ENCODE data around the gene CYSRT1. TPM values are rescaled to one million over a fixed set of nuclear protein-coding genes. Genes with fewer than 3 reads are reported as not detected.

Gene CYSRT1
- total RNA-seq, 1 experiment from 2014 or later = 1.3 TPM

DNA sequence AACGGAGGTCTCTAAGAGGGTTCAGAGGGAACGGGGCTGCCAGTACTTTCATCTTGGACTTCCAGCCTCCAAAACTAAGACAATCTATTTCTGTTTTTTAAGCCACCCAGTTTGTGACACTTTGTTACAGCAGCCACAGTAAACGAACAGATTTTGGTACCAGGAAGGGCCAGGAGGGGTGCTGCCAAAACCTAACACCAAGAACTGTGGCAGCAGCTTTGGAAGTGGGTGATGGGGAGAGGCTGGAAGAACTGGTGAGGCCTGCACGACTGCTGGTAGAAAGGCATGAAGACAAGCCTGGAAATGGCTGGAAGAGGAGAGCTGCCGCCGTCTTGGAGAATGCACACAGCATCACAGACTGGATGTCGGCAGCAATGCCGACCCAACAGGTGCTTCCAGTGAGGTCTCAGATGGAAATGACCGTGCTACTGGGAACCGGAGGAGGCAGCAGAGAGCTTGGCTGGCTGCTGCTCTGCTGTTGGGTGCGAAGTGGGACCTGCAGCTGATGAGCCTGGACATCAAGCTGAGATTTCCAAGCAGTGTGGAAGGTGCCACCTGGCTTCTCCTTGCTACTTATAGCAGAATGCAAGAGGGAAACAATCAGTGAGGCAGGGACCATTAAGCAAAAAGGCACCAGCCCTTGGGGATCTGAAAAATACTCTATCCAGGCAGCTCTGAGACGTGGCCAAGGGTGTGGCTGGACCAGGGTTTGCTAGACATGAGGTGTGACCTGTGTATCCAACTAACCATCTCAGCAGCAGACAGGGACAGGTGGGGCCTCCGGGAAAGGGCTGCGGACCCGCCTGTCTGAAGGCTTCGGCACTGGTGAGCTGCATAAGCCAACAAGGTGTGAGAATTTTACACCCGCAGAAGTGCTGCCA is 48.4 kb upstream of the CYSRT1 start:
- POLR2A ChIA-PET (ENCODE audit: unreplicated experiment) = interaction anchor here (0.6 kb wide), 1 partner anchor 26 kb away, joined by 27 read pairs; no protein-coding TSS in a partner anchor
- intact Hi-C loops (cut with micrococcal nuclease) = no loop called here
- Histone ChIP-seq H3K9me3 (ENCODE audit: low read length) (no peaks in the 10 kb centered on the region), H3K4me3 (ENCODE audit: low read length) (no peak overlapping the region), H2AFZ (ENCODE audit: low read length) (no peak overlapping the region), H3K36me3 (ENCODE audit: low read depth, low read length) (no peaks in the 10 kb centered on the region), H3F3A (ENCODE audit: low read length, unreplicated experiment) (no peaks in the 10 kb centered on the region), H3K27ac (ENCODE audit: low read length) (no peak overlapping the region), H3K79me2 (ENCODE audit: low read length) (no peaks in the 10 kb centered on the region), H3K4me2 (ENCODE audit: low read length) (no peak overlapping the region), H3K9me2 (replicated peaks; ENCODE audit: low read length) (no peaks in the 10 kb centered on the region), H3K27me3 (ENCODE audit: low read length) (no peaks in the 10 kb centered on the region), H3K9ac (ENCODE audit: low read length) (no peak overlapping the region), H4K20me1 (ENCODE audit: low read length) (no peaks in the 10 kb centered on the region), H3K4me1 (ENCODE audit: insufficient read depth, low read length) (no peaks in the 10 kb centered on the region)
- BruUV-seq (replicated peaks) = no TSS peak
- TF ChIP-seq EZH2phosphoT487 (IDR thresholded peaks at IDR 0.05; ENCODE audit: borderline replicate concordance, low read length) = no peak
- TF ChIP-seq EZH2 (IDR thresholded peaks at IDR 0.05; ENCODE audit: low read length, unreplicated experiment) = no peak
- TF ChIP-seq, protein P1, sequence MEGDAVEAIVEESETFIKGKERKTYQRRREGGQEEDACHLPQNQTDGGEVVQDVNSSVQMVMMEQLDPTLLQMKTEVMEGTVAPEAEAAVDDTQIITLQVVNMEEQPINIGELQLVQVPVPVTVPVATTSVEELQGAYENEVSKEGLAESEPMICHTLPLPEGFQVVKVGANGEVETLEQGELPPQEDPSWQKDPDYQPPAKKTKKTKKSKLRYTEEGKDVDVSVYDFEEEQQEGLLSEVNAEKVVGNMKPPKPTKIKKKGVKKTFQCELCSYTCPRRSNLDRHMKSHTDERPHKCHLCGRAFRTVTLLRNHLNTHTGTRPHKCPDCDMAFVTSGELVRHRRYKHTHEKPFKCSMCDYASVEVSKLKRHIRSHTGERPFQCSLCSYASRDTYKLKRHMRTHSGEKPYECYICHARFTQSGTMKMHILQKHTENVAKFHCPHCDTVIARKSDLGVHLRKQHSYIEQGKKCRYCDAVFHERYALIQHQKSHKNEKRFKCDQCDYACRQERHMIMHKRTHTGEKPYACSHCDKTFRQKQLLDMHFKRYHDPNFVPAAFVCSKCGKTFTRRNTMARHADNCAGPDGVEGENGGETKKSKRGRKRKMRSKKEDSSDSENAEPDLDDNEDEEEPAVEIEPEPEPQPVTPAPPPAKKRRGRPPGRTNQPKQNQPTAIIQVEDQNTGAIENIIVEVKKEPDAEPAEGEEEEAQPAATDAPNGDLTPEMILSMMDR (conservative IDR thresholded peaks at IDR 0.05; ENCODE audit: low read depth, low read length) = peak; percentile 60
- CTCF ChIA-PET = no interaction called here
- DNase-seq = peak; percentile 53
- peak; percentile 74 for ATAC-seq

GRCh38 chr9:137178201-137178938 is 46.6 kb upstream of the CYSRT1 start:
- Histone ChIP-seq H3K9me2 (replicated peaks; ENCODE audit: low read length) (no peaks in the 10 kb centered on the region), H3K4me3 (ENCODE audit: low read length) (no peak overlapping the region), H3K36me3 (ENCODE audit: low read depth, low read length) (no peaks in the 10 kb centered on the region), H3F3A (ENCODE audit: low read length, unreplicated experiment) (no peaks in the 10 kb centered on the region), H3K27ac (ENCODE audit: low read length) (no peak overlapping the region), H4K20me1 (ENCODE audit: low read length) (no peaks in the 10 kb centered on the region), H3K27me3 (ENCODE audit: low read length) (no peaks in the 10 kb centered on the region), H3K9ac (ENCODE audit: low read length) (no peak overlapping the region), H2AFZ (ENCODE audit: low read length) (no peak overlapping the region), H3K4me1 (ENCODE audit: insufficient read depth, low read length) (no peaks in the 10 kb centered on the region), H3K9me3 (ENCODE audit: low read length) (no peaks in the 10 kb centered on the region), H3K79me2 (ENCODE audit: low read length) (no peaks in the 10 kb centered on the region), H3K4me2 (ENCODE audit: low read length) (no peak overlapping the region)
- BruUV-seq (replicated peaks) = no TSS peak
- TF ChIP-seq EZH2 (IDR thresholded peaks at IDR 0.05; ENCODE audit: low read length, unreplicated experiment) = no peak
- no peak for TF ChIP-seq EZH2phosphoT487 (IDR thresholded peaks at IDR 0.05; ENCODE audit: borderline replicate concordance, low read length)
- TF ChIP-seq, protein P1 (conservative IDR thresholded peaks at IDR 0.05; ENCODE audit: low read depth, low read length) = no peak
- peak; percentile 39; the same call in 1 of the 2 replicates for ATAC-seq
- CTCF ChIA-PET = no interaction called here
- no peak for DNase-seq
- POLR2A ChIA-PET (ENCODE audit: unreplicated experiment) = interaction anchor here (0.6 kb wide), 1 partner anchor 49 kb away, joined by 3 read pairs; no protein-coding TSS in a partner anchor
- intact Hi-C loops (cut with micrococcal nuclease) = no loop called here
